Breast epithelium (tissue), 4 donors: ENCODE measurements around the gene LAMC2. TPM values are rescaled to one million over a fixed set of nuclear protein-coding genes. Genes with fewer than 3 reads are reported as not detected.
A peak's percentile ranks its signal among the peaks of the same experiment; 100 is the strongest.

Source experiments
- DNase-seq, 2 donors: peaks; one replicate each; pipeline ENCODE4 v3.0.0-alpha.2; 2019; ENCODE audit warnings: low spot score in 2 of 2
- H3K27ac ChIP-seq, 2 donors: fragments of 200-600 bp; sonication (generic) in 1 of 2; one replicate each; pipeline ENCODE4 v1.5.1; 2016 to 2019; ENCODE audit warnings: mild to moderate bottlenecking in 1 of 2
- H3K27me3 ChIP-seq, 2 donors: fragments of 200-600 bp; sonication (generic) in 1 of 2; one replicate each; pipeline versions ENCODE4 v1.5.1 to v1.6.0; 2017 to 2019; ENCODE audit warnings: control low read depth in 1 of 2, mild to moderate bottlenecking in 1 of 2
- H3K36me3 ChIP-seq: fragments of 200-600 bp; one replicate; pipeline ENCODE4 v1.5.1; 2019
- H3K4me1 ChIP-seq, 2 donors: fragments of 200-600 bp; sonication (generic); one replicate each; pipeline ENCODE4 v1.5.1; 2016 to 2019; ENCODE audit warnings: control low read depth in 1 of 2
- H3K4me3 ChIP-seq, 3 donors: fragments of 200-600 bp; sonication (generic); 1 replicate in 2 of 3; 2 replicates in 1 of 3; pipeline ENCODE4 v1.5.1; 2016 to 2019; ENCODE audit warnings: mild to moderate bottlenecking in 3 of 3, moderate library complexity in 2 of 3
- H3K9me3 ChIP-seq, 2 donors: fragments of 200-600 bp; sonication (generic) in 1 of 2; one replicate each; pipeline ENCODE4 v1.5.1; 2016 to 2019; ENCODE audit warnings: control low read depth in 1 of 2
- POLR2A ChIP-seq: fragments of 450-650 bp; IDR thresholded peaks from one replicate; pipeline ENCODE4 v1.6.1; 2016; ENCODE audit warnings: antibody characterized with exemption, mild to moderate bottlenecking, moderate library complexity
- POLR2AphosphoS5 ChIP-seq, 3 donors: sonication (generic); formaldehyde crosslinking; IDR thresholded peaks; one replicate each; pipeline ENCODE4 v1.6.1; 2017; ENCODE audit warnings: antibody characterized with exemption in 3 of 3
- intact Hi-C: fragments of 100-400 bp; cut with DNase I; formaldehyde crosslinking; loops from one replicate; pipeline ENCODE4 v1.15.1; 2023; ENCODE audit warnings: low total_unique reads
- total RNA-seq, 3 donors: library from RNA; depleted of rRNA; stranded (reverse); fragments of >200 nt; gene quantifications; one replicate each; pipeline ENCODE4 v1.1.0, GENCODE V29; 2016
- TF ChIP-seq, protein P1 (sequence below), 3 donors: fragments of 450-650 bp; IDR thresholded peaks; one replicate each; pipeline ENCODE4 v1.5.1; 2016 to 2017; ENCODE audit warnings: antibody characterized with exemption in 3 of 3, mild to moderate bottlenecking in 3 of 3, moderate library complexity in 3 of 3

The LAMC2 gene
- 10 to 100 TPM in 2 of 3 donors, 1 to 10 TPM in 1; 3.0 to 20.3 (median 16.4) TPM for total RNA-seq

GRCh38 chr1:183185941-183186490, at the start of gene LAMC2:
Gene LAMC2, plus strand, starts transcription at chr1:183186264. Its CDS starts 89 bp downstream, at chr1:183186353.
- H3K27ac ChIP-seq, result peak within 1 kb of the TSS; percentile 92 to 93
- DNase-seq, result peak; percentile 71 to 84
- H3K9me3 ChIP-seq, result no peaks in the 10 kb centered on the region
- H3K36me3 ChIP-seq, result no peaks in the 10 kb centered on the region
- H3K4me1 ChIP-seq, result no peaks in the 10 kb centered on the region
- intact Hi-C loops, result no loop called here
- peak within 1 kb of the TSS in 2 of 3 donors; percentile 57 to 64 for H3K4me3 ChIP-seq
- TF ChIP-seq POLR2AphosphoS5 (IDR thresholded peaks at IDR 0.05) (peak; percentile 45 to 76 (median 59)), POLR2A (no peak)
- TF ChIP-seq, protein P1, sequence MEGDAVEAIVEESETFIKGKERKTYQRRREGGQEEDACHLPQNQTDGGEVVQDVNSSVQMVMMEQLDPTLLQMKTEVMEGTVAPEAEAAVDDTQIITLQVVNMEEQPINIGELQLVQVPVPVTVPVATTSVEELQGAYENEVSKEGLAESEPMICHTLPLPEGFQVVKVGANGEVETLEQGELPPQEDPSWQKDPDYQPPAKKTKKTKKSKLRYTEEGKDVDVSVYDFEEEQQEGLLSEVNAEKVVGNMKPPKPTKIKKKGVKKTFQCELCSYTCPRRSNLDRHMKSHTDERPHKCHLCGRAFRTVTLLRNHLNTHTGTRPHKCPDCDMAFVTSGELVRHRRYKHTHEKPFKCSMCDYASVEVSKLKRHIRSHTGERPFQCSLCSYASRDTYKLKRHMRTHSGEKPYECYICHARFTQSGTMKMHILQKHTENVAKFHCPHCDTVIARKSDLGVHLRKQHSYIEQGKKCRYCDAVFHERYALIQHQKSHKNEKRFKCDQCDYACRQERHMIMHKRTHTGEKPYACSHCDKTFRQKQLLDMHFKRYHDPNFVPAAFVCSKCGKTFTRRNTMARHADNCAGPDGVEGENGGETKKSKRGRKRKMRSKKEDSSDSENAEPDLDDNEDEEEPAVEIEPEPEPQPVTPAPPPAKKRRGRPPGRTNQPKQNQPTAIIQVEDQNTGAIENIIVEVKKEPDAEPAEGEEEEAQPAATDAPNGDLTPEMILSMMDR (IDR thresholded peaks at IDR 0.05), result peak in 1 of 3 donors; percentile 69
- no peaks in the 10 kb centered on the region for H3K27me3 ChIP-seq

DNA sequence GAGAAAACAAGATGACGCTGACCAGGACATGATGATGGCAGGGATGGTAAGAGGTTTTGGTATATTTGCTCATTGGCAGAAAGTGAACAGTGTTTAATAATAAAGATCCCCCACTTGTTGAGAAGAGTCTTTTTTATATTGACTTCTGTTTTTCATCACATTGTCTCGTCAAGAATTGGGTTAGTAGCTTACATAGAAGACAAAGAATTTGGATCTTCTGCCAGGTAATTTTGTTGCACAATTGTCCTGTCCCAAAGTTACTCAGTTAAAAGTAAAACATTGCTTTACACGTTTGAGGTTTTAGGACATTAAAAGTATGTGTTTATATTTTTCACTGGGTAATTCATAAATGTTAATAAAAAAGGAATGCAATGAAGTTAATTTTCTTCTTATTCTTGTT, 48.3 kb upstream of the LAMC2 start:
- Histone ChIP-seq H3K4me3 (no peak overlapping the region), H3K36me3 (no peaks in the 10 kb centered on the region), H3K9me3 (no peaks in the 10 kb centered on the region), H3K4me1 (peaks cover 0 to 8% of the 10 kb centered on the region in 2 donors), H3K27ac (peak overlapping the region; percentile 83 to 87), H3K27me3 (no peaks in the 10 kb centered on the region)
- TF ChIP-seq POLR2A, result no peak
- TF ChIP-seq, protein P1 (IDR thresholded peaks at IDR 0.05), result no peak
- peak in 1 of 3 donors; percentile 60 for TF ChIP-seq POLR2AphosphoS5 (IDR thresholded peaks at IDR 0.05)
- no peak for DNase-seq
- intact Hi-C loops, result no loop called here

- intact Hi-C loops, result no loop called here
- Histone ChIP-seq H3K27ac (peak overlapping the region; percentile 83 to 87), H3K27me3 (no peaks in the 10 kb centered on the region), H3K4me1 (peaks cover 0 to 8% of the 10 kb centered on the region in 2 donors), H3K9me3 (no peaks in the 10 kb centered on the region), H3K36me3 (no peaks in the 10 kb centered on the region), H3K4me3 (no peak overlapping the region)
- no peak for DNase-seq
- TF ChIP-seq POLR2A (no peak), POLR2AphosphoS5 (IDR thresholded peaks at IDR 0.05) (no peak)
- TF ChIP-seq, protein P1 (IDR thresholded peaks at IDR 0.05), result no peak
These were observed 47.8 kb upstream of the LAMC2 start for GRCh38 chr1:183138301-183138700.

- peak overlapping the region; percentile 64 to 83 for H3K27ac ChIP-seq
These were observed 46.7 kb upstream of the LAMC2 start for GRCh38 chr1:183139281-183139942.

More at GRCh38 chr1:183139281-183139942, 46.7 kb upstream of the LAMC2 start:
- intact Hi-C loops, result no loop called here
- TF ChIP-seq POLR2AphosphoS5 (IDR thresholded peaks at IDR 0.05), result peak in 1 of 3 donors; percentile 30
- TF ChIP-seq, protein P1 (IDR thresholded peaks at IDR 0.05), result no peak
- H3K4me3 ChIP-seq, result no peak overlapping the region
- H3K27me3 ChIP-seq, result no peaks in the 10 kb centered on the region
- no peaks in the 10 kb centered on the region for H3K36me3 ChIP-seq
- peaks cover 0 to 8% of the 10 kb centered on the region in 2 donors for H3K4me1 ChIP-seq
- H3K9me3 ChIP-seq, result no peaks in the 10 kb centered on the region
- DNase-seq, result no peak
